Activated CD8-positive, alpha-beta T cell treated with anti-CD3 and anti-CD28 coated beads for 36 hours (primary cell): ENCODE data around the gene ZBTB46. TPM values are rescaled to one million over a fixed set of nuclear protein-coding genes. Genes with fewer than 3 reads are reported as not detected.
A peak's percentile ranks its signal among the peaks of the same experiment; 100 is the strongest.

Experiments
- ATAC-seq: fragments of 200-7000 bp; cut with Tn5 transposase; one replicate; pipeline ENCODE4 v1.10.0; 2021; ENCODE audit warnings: mild to moderate bottlenecking, moderate library complexity
- CTCF ChIA-PET: fragments of 350-600 bp; sonication (Branson Sonifier 250); formaldehyde crosslinking; loops from one replicate; lab custom pipeline; 2021; ENCODE audit warnings: antibody characterized with exemption; lab: Charles Lee
- POLR2A ChIA-PET: fragments of 350-600 bp; sonication (Branson Sonifier 250); formaldehyde crosslinking; loops from one replicate; lab custom pipeline; 2021; ENCODE audit warnings: antibody characterized with exemption; lab: Charles Lee
- DNase-seq: peaks from one replicate; pipeline ENCODE4 v3.0.0-alpha.2; 2020
- H3K27ac Mint-ChIP-seq: one replicate; pipeline ENCODE4 v1.8.0; 2021; ENCODE audit warnings: mild to moderate bottlenecking, mixed read lengths
- H3K27me3 Mint-ChIP-seq: one replicate; pipeline ENCODE4 v1.8.0; 2021; ENCODE audit warnings: mixed read lengths
- H3K36me3 Mint-ChIP-seq: one replicate; pipeline ENCODE4 v1.8.0; 2021; ENCODE audit warnings: low read depth, mixed read lengths
- H3K4me1 Mint-ChIP-seq: one replicate; pipeline ENCODE4 v1.8.0; 2021; ENCODE audit warnings: low read depth, mixed read lengths
- H3K4me3 Mint-ChIP-seq: one replicate; pipeline ENCODE4 v1.8.0; 2021; ENCODE audit warnings: mild to moderate bottlenecking, moderate library complexity, mixed read lengths
- H3K9me3 Mint-ChIP-seq: one replicate; pipeline ENCODE4 v1.8.0; 2021; ENCODE audit warnings: mixed read lengths
- CTCF ChIP-seq: fragments of 200-600 bp; IDR thresholded peaks from one replicate; pipeline ENCODE4 v1.8.0; 2022; ENCODE audit warnings: antibody characterized with exemption, mild to moderate bottlenecking
- intact Hi-C: fragments of 100-400 bp; cut with micrococcal nuclease; formaldehyde crosslinking; loops from one replicate; pipeline ENCODE4 v1.10.0; 2022
- total RNA-seq, 2 experiments: library from RNA; stranded (reverse); gene quantifications; one replicate each; pipeline ENCODE4 v1.2.3, GENCODE V29; 2021

Gene ZBTB46
- total RNA-seq, 2 experiments from 2014 or later = 0.31 to 0.38 TPM

GRCh38 chr20:63752411-63753101, 78.5 kb downstream of the ZBTB46 start:
- DNase-seq = no peak
- peaks cover 29% of the 10 kb centered on the region for H3K4me1 Mint-ChIP-seq
- no peak for ATAC-seq
- intact Hi-C loops = no loop called here
- H3K27ac Mint-ChIP-seq = no peak overlapping the region
- no peaks in the 10 kb centered on the region for H3K9me3 Mint-ChIP-seq
- ChIA-PET POLR2A (interaction anchor here (1.4 kb wide), 1 partner anchor 11 kb away, joined by 4 read pairs; no protein-coding TSS in a partner anchor), CTCF (interaction anchor here (1.5 kb wide), 1 partner anchor 45 kb away, joined by 5 read pairs; the partner anchor contains the start of genes ARFRP1 and ZGPAT)
- no peak overlapping the region for H3K4me3 Mint-ChIP-seq
- H3K36me3 Mint-ChIP-seq = no peaks in the 10 kb centered on the region
- no peaks in the 10 kb centered on the region for H3K27me3 Mint-ChIP-seq
- TF ChIP-seq CTCF = no peak

- Mint-ChIP-seq H3K4me1 (peaks cover 25% of the 10 kb centered on the region), H3K36me3 (no peaks in the 10 kb centered on the region), H3K9me3 (no peaks in the 10 kb centered on the region), H3K4me3 (peak overlapping the region; percentile 63), H3K27me3 (no peaks in the 10 kb centered on the region), H3K27ac (peak overlapping the region; percentile 89)
- TF ChIP-seq CTCF = no peak
- CTCF ChIA-PET = interaction anchor here (0.6 to 1.8 kb wide), 4 partner anchors 15 to 139 kb away, joined by 3 to 7 read pairs (median 4); partner anchors contain the start of genes ARFRP1, LIME1, TPD52L2 and ZGPAT
- POLR2A ChIA-PET = interaction anchor here (1.4 to 2.2 kb wide), 2 partner anchors 11 kb away, joined by 4 to 8 read pairs; no protein-coding TSS in a partner anchor
- ATAC-seq = peak; percentile 50
- peak; percentile 45 for DNase-seq
- intact Hi-C loops = no loop called here
These were observed 79.4 kb downstream of the ZBTB46 start for GRCh38 chr20:63751471-63752271.

- no peak for TF ChIP-seq CTCF
- Mint-ChIP-seq H3K9me3 (no peaks in the 10 kb centered on the region), H3K4me1 (peaks cover 21% of the 10 kb centered on the region), H3K36me3 (no peaks in the 10 kb centered on the region), H3K27ac (peak overlapping the region; percentile 89), H3K4me3 (peak overlapping the region; percentile 63), H3K27me3 (no peaks in the 10 kb centered on the region)
- DNase-seq = peak; percentile 86
- ChIA-PET POLR2A (interaction anchor here (1.4 to 2.2 kb wide), 2 partner anchors 10 to 12 kb away, joined by 4 to 8 read pairs; no protein-coding TSS in a partner anchor), CTCF (interaction anchor here (0.6 to 1.8 kb wide), 6 partner anchors 14 to 369 kb away, joined by 3 to 7 read pairs (median 4); partner anchors contain the start of genes ARFRP1, LIME1, TPD52L2 and ZGPAT)
- intact Hi-C loops = no loop called here
- peak; percentile 88 for ATAC-seq
These were observed 80.1 kb downstream of the ZBTB46 start for GRCh38 chr20:63750807-63751470.

GRCh38 chr20:63749597-63750508, 81.2 kb downstream of the ZBTB46 start:
- DNase-seq = no peak
- no peaks in the 10 kb centered on the region for H3K36me3 Mint-ChIP-seq
- no peaks in the 10 kb centered on the region for H3K27me3 Mint-ChIP-seq
- H3K9me3 Mint-ChIP-seq = no peaks in the 10 kb centered on the region
- no peak overlapping the region for H3K4me3 Mint-ChIP-seq
- peaks cover 21% of the 10 kb centered on the region for H3K4me1 Mint-ChIP-seq
- H3K27ac Mint-ChIP-seq = peak overlapping the region; percentile 89
- POLR2A ChIA-PET = interaction anchor here (2.2 kb wide), 1 partner anchor 9 kb away, joined by 8 read pairs; no protein-coding TSS in a partner anchor
- intact Hi-C loops = no loop called here
- ATAC-seq = no peak
- no peak for TF ChIP-seq CTCF
- CTCF ChIA-PET = interaction anchor here (0.6 to 1.8 kb wide), 5 partner anchors 25 to 371 kb away, joined by 3 to 7 read pairs (median 4); partner anchors contain the start of genes ARFRP1, TPD52L2 and ZGPAT
